Measurements from ENCODE around the gene ARHGAP6.
A peak's percentile ranks its signal among the peaks of the same experiment; 100 is the strongest.
"Not testable (repeated sequence)": the region's sequence is repeated elsewhere in the genome, so short reads cannot be mapped to it uniquely, and the experiment has no call there.

ARHGAP6 gene

GRCh38 chrX:11578301-11578700, 87.4 kb downstream of the ARHGAP6 start:
- DNase-seq (ENCODE audit: low spot score), result not testable (repeated sequence)

DNA sequence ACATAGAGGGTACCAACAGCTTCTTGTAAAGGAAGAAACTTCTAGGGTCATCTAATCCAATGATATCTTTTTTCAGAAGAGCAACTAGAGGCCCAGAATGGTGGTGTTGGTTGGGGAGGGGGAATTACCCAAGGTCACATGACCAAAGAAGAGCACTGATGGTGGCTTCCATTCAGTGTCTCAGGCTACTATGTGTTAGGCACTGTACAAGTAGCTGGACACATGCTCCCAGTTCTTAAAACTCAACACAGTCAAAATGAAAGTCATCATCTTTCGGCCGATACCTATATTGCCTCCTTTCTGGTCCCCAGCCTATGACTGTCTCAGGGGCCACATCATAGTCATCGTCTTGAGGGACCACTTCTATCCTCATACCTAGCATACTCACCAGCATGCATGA, 88.1 kb downstream of the ARHGAP6 start:
- no peak for DNase-seq (ENCODE audit: low spot score)

GRCh38 chrX:11575332-11575731, 90.4 kb downstream of the ARHGAP6 start:
- no peak for DNase-seq (ENCODE audit: low spot score)

DNA sequence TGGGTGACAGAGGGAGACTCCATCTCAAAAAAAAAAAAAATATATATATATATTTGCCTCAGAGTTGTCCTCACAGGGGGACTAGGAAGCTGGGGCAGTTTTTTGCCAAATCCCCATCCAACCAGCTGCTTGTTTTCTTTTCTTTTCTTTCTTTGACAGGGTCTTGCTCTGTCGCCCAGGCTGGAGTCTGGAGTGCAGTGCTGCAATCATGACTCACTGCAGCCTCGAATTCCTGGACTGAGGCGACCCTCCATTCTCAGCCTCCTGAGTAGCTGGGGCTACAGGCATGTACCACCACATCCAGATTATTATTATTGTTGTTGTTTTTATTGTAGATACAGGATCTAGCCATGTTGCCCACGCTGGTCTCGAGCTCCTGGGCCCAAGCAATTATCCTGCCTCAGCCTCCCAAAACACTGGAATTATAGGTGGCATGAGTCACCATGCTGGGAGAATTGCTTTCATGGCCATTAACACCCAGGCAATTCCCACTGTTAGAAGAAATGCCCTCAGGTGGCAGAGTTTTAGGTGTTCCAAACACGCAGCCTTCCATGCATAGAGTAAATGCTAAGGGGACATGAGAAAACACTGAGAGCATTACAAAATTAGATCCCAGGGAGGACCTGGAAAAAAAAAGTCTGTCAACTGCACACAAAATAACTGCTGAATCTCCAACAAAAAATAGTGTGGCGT, 98.0 kb downstream of the ARHGAP6 start:
- no peak for DNase-seq (ENCODE audit: low spot score)

DNA sequence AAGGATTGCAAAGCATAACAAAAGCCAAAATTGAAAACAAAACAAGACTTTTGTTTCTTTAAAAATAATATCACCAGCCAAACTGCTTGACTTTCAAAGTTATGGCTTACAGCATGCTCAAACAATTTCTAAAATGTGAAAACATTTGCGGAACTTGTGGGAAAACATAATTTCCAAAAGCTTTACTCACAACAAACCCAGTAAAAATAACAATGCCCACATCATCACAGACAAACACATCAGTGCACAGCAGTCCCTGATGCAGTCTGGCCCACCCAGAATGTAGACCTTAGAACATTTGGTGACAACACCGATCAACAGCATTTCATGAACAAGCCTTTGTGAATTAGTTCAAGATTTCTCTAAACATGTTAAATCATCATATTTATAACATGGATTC, 98.9 kb downstream of the ARHGAP6 start:
- no peak for DNase-seq (ENCODE audit: low spot score)

GRCh38 chrX:11566173-11566572, 99.5 kb downstream of the ARHGAP6 start:
- no peak for DNase-seq (ENCODE audit: low spot score)

DNA sequence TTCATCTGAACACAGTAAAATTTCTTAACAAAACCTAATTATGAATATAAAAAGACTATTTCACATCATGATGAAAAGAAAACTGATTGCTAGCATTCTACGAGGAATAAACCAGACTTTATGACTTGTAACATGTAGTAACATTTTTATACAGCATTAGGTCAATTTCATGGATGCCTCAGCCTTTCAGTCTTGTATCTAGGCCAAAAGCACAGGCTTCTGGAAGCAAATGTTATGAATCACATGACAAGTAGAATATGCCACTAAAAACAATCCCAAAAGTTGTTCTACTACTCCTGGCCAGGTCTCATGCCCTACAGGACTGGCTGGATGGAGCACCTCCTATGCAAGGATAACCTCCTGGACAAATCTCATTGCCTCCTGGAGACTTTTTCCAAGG, 101.2 kb downstream of the ARHGAP6 start:
- DNase-seq (ENCODE audit: low spot score), result no peak

GRCh38 chrX:11562570-11562969, 103.2 kb downstream of the ARHGAP6 start:
- no peak for DNase-seq (ENCODE audit: low spot score)

GRCh38 chrX:11558972-11559371, 106.7 kb downstream of the ARHGAP6 start:
- DNase-seq (ENCODE audit: low spot score), result peak; percentile 1

- no peak for DNase-seq (ENCODE audit: low spot score)
Measured at GRCh38 chrX:11557120-11557519, 108.6 kb downstream of the ARHGAP6 start.

DNA sequence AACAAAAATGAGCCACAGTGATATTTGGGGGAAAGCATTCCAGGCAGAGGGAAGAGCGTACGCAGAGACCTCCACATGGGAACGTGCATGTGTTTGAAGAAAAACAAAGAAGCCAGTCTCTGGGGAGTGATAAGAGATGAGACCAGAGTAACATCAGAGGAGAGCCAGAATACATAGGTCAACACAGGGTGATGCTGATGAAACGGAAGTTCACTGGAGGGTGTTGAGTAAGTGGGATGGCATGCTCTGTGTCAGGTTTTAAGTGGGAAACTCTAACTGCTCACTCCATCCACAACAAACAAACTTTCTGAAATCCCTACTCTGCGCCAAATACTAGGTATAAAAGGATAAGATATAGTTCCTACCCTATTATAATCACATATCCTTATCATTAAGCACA, 110.0 kb downstream of the ARHGAP6 start:
- DNase-seq (ENCODE audit: low spot score), result no peak

DNA sequence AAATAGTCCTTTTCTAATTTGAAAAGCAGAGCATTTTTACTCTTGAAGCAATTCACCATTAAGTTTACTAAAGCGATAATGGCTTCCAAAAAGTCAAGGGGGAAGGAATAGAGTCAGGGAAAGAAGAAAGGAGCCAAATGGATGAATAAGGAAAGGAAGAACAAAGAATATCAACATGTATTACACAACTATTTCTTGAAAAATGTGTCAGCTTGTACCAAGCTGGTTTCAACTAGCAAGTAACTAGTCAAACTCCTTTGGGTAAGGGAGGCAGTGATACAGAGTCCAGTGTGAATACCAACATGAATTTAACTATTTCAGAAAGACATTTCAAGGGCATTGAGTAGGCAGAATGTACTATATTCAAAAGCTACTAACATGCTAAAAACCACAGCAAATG, 112.1 kb downstream of the ARHGAP6 start:
- no peak for DNase-seq (ENCODE audit: low spot score)

DNA sequence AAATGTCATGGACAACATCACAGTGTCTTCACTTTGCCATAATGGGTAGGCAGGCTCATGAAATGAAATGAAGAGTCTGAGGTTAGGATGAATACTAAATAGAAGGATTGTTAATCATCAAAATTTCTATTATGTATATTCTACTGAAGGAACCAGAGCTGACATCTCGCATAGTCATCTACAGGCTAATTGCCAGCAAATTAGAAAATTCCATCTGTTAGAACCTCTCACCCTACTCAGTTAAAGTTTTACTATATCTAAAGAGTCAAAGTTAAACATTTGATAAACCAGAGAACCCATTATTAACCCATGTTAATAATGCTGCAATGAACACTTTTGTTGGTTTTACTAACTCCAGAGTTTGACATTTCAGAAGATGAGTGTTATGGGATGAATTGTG, 114.6 kb downstream of the ARHGAP6 start:
- no peak for DNase-seq (ENCODE audit: low spot score)

DNA sequence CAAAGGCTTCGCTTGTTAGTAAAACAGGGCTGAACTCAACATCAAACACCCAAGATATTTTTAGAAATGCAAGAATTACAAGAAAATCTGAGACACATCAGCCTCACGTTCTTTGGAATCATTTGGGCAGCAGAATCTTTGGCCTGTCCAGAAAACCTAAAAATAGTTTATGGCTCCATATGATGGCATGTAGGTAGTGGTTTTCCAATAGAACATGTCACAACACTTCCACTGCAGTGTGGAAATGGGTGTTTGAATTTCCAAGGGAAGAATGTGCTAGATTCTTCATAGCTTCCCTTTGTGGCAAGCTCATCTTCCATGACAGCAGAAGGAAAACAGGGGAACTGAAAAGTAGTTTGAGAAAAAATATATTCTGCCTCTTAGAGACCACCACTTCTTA, 118.8 kb downstream of the ARHGAP6 start:
- no peak for DNase-seq (ENCODE audit: low spot score)

- DNase-seq (ENCODE audit: low spot score), result no peak
Measured at GRCh38 chrX:11543249-11543648, 122.5 kb downstream of the ARHGAP6 start.

GRCh38 chrX:11541510-11541909, 124.2 kb downstream of the ARHGAP6 start:
- no peak for DNase-seq (ENCODE audit: low spot score)

DNA sequence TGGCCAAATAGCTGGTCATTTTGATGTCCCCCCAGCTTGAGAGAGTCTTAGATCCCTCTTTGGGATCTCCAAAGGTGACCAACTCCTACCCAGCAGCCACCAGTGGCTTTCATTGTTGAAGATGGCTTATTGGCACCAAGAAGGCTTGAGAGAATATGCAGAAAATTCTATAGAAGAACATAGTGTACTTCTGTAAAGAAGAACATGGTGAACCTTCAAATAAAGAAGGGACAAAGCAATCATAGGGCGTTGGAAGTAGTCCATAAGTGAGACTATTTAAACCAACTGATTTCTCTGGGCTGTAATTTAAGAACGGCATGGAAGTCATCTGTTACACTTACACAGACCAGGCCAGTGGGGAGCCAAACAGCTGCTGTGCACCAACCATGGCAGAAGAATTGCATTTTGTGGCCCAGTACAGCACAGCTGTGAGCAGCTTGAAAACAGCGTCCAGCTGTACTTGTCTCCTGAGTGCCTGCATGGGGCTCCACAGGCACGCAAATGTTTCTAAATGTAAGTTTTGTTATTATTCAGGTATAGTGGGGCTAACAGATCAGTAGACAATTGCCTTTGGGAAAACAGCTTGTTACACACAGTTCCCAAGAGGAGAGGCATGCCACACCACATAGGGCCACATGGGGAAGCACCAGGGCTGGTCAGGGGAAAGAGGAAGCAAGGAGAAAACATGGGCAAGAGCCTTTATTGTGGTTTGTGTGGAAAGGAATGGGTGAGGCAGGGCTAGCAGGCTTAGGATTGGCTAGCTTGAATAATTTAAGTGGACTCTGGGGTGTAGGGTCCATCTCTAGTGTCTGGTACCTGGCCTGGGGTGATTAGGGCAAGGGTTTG, 125.0 kb downstream of the ARHGAP6 start:
- peak; percentile 7 for DNase-seq (ENCODE audit: low spot score)

GRCh38 chrX:11537141-11537540, 128.6 kb downstream of the ARHGAP6 start:
- DNase-seq (ENCODE audit: low spot score), result no peak

- DNase-seq (ENCODE audit: low spot score), result no peak
Measured at GRCh38 chrX:11535156-11535919, 130.4 kb downstream of the ARHGAP6 start.

DNA sequence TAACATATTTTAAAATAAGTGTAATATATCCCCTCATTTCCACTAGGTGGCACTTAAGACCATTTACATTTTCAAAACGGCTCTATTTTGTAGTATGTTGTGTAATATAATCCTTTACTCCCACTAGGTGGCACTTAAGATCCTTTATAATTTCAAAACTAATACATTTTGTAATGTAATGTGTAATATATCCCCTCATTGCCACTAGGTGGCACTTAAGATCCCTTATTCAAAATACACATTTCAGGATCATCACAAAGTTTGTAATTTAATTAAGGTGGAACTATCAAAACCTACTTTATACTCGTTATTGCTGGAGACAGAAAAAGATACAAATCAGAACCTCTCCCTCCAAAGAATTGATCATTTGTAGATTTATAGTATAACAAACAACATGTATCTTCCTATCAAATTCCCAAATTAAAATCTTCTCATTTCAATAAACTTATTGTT, 132.5 kb downstream of the ARHGAP6 start:
- DNase-seq (ENCODE audit: low spot score), result peak; percentile 89

DNA sequence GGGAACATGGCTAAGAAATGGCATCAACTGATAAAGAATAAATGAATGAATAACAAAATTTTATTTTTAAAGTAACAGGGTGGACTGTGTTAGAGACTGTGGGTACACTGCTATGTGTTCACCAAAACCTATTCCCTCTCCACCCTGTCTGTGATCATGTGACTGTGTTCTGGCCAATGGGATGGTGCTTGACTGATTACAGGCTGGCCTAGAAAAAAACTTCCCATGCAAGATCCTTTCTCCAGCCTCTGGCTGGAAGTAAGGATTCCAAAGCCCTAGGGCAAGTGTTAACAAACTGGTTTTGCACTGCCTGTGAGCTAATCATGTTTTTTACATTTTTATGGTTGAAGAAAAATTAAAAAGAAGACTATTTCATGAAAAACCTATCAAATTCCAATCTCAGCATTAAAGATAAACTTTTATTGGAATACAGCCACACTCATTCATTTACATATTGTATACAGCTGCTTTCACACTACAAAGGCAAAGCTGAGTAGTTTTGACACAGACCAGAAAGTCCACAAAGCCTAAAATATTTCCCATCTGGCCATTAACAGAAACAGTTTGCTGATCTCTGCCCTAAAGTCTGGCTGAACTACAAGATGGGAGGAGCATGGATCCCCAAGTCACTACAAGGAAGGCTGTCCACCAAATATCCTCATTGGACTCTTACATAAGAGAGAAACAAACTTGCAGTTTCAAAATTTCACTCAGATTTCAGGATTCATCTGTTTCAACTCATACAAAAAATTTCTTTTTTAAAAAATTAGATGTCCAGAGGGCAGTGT, 133.2 kb downstream of the ARHGAP6 start:
- no peak for DNase-seq (ENCODE audit: low spot score)

GRCh38 chrX:11531226-11531625, 134.5 kb downstream of the ARHGAP6 start:
- DNase-seq (ENCODE audit: low spot score), result no peak
